Neural crest cell (in vitro differentiated cells): ENCODE measurements around the gene PHETA2. TPM values are rescaled to one million over a fixed set of nuclear protein-coding genes. Genes with fewer than 3 reads are reported as not detected.
"Not testable (repeated sequence)": the region's sequence is repeated elsewhere in the genome, so short reads cannot be mapped to it uniquely, and the experiment has no call there.

ENCODE experiments used
- DNase-seq: peaks from one replicate; pipeline ENCODE4 v3.0.0; 2021; ENCODE audit warnings: low read depth, mixed read lengths, low spot score
- H3K27ac Mint-ChIP-seq: one replicate; pipeline ENCODE4 v1.8.0; 2021; ENCODE audit warnings: mild to moderate bottlenecking, mixed read lengths; ENCODE audit not compliant: unreplicated experiment
- H3K27me3 Mint-ChIP-seq: 2 replicates; pipeline ENCODE4 v1.8.0; 2021; ENCODE audit warnings: low read depth, mild to moderate bottlenecking, mixed read lengths
- H3K36me3 Mint-ChIP-seq: 2 replicates; pipeline ENCODE4 v1.8.0; 2021; ENCODE audit warnings: low read depth, mild to moderate bottlenecking, mixed read lengths
- H3K4me1 Mint-ChIP-seq: 2 replicates; pipeline ENCODE4 v1.8.0; 2021; ENCODE audit warnings: mixed read lengths
- H3K4me3 Mint-ChIP-seq: one replicate; pipeline ENCODE4 v1.8.0; 2021; ENCODE audit warnings: mild to moderate bottlenecking, mixed read lengths
- H3K9me3 Mint-ChIP-seq: 2 replicates; pipeline ENCODE4 v1.8.0; 2021; ENCODE audit warnings: mixed read lengths
- CTCF ChIP-seq: fragments of 200-600 bp; sonication (generic); conservative IDR thresholded peaks from 2 replicates; pipeline ENCODE4 v1.5.0; 2021; ENCODE audit warnings: antibody characterized with exemption, mild to moderate bottlenecking
- total RNA-seq: library from RNA; stranded (reverse); gene quantifications from 2 replicates; pipeline ENCODE4 v1.2.1, GENCODE V29; 2021

PHETA2 gene
- total RNA-seq, 1 donor from 2014 or later, result 1.5 TPM

- Mint-ChIP-seq H3K27me3 (no peaks in the 10 kb centered on the region), H3K27ac (no peak overlapping the region), H3K9me3 (peaks cover 16% of the 10 kb centered on the region), H3K4me3 (no peak overlapping the region), H3K4me1 (peaks cover 16% of the 10 kb centered on the region), H3K36me3 (peaks cover 25% of the 10 kb centered on the region)
- peak; percentile 43 for DNase-seq
- TF ChIP-seq CTCF, result peak; percentile 41
Observed at GRCh38 chr22:42114721-42115120, 40.7 kb downstream of the PHETA2 start.

GRCh38 chr22:42115420-42115830, 41.4 kb downstream of the PHETA2 start:
- not testable (repeated sequence) for H3K4me3 Mint-ChIP-seq, H3K27ac Mint-ChIP-seq, DNase-seq, H3K27me3 Mint-ChIP-seq
- H3K4me1 Mint-ChIP-seq, result peaks cover 18% of the 10 kb centered on the region
- H3K36me3 Mint-ChIP-seq, result peaks cover 28% of the 10 kb centered on the region
- H3K9me3 Mint-ChIP-seq, result peaks cover 16% of the 10 kb centered on the region

- Mint-ChIP-seq H3K27me3 (no peaks in the 10 kb centered on the region), H3K27ac (no peak overlapping the region), H3K9me3 (peaks cover 16% of the 10 kb centered on the region), H3K4me1 (peaks cover 18% of the 10 kb centered on the region), H3K36me3 (peaks cover 25% of the 10 kb centered on the region), H3K4me3 (no peak overlapping the region)
- peak; percentile 15 for TF ChIP-seq CTCF
- no peak for DNase-seq
Observed at GRCh38 chr22:42116848-42117424, 42.9 kb downstream of the PHETA2 start.

GRCh38 chr22:42120231-42121021, 46.4 kb downstream of the PHETA2 start:
- H3K9me3 Mint-ChIP-seq, result peaks cover 11% of the 10 kb centered on the region
- H3K4me1 Mint-ChIP-seq, result peaks cover 12% of the 10 kb centered on the region
- H3K36me3 Mint-ChIP-seq, result peaks cover 15% of the 10 kb centered on the region
- H3K27me3 Mint-ChIP-seq, DNase-seq, H3K4me3 Mint-ChIP-seq: not testable (repeated sequence)
- peak overlapping the region; percentile 58 for H3K27ac Mint-ChIP-seq

- H3K9me3 Mint-ChIP-seq, DNase-seq, H3K27me3 Mint-ChIP-seq, H3K4me3 Mint-ChIP-seq, H3K36me3 Mint-ChIP-seq, H3K27ac Mint-ChIP-seq: not testable (repeated sequence)
- peaks cover 11% of the 10 kb centered on the region for H3K4me1 Mint-ChIP-seq
Observed at GRCh38 chr22:42123529-42123928, 49.5 kb downstream of the PHETA2 start.

- no peak for TF ChIP-seq CTCF
- Mint-ChIP-seq H3K4me1 (no peaks in the 10 kb centered on the region), H3K4me3 (no peak overlapping the region), H3K27ac (no peak overlapping the region), H3K36me3 (no peaks in the 10 kb centered on the region), H3K9me3 (no peaks in the 10 kb centered on the region), H3K27me3 (no peaks in the 10 kb centered on the region)
- no peak for DNase-seq
Observed at GRCh38 chr22:42127606-42128005, 53.6 kb downstream of the PHETA2 start.

- not testable (repeated sequence) for H3K4me3 Mint-ChIP-seq, H3K4me1 Mint-ChIP-seq, DNase-seq, H3K27ac Mint-ChIP-seq, H3K9me3 Mint-ChIP-seq, H3K27me3 Mint-ChIP-seq, H3K36me3 Mint-ChIP-seq
Observed at GRCh38 chr22:42128007-42128406, 54.0 kb downstream of the PHETA2 start.

Other genes with a start within 250 kb of the PHETA2 start
- 194 and 209 TPM in 2 replicates for gene SREBF2, start 241.1 kb upstream of the PHETA2 start, total RNA-seq
- 0.19 TPM in 1 of 2 replicates, not detected in the other for gene SHISA8, start 159.2 kb upstream of the PHETA2 start, total RNA-seq
- 4.0 and 4.4 TPM in 2 replicates for gene TNFRSF13C, start 147.4 kb upstream of the PHETA2 start, total RNA-seq
- 47.3 and 48.9 TPM in 2 replicates for gene CENPM, start 127.1 kb upstream of the PHETA2 start, total RNA-seq
- 71.5 and 75.0 TPM in 2 replicates for gene SEPTIN3, start 104.8 kb upstream of the PHETA2 start, total RNA-seq
- gene WBP2NL, start 75.5 kb upstream of the PHETA2 start, total RNA-seq, result not detected in 2 replicates
- 21.2 and 21.4 TPM in 2 replicates for gene NAGA, start 3.4 kb upstream of the PHETA2 start, total RNA-seq
- 65.7 and 70.9 TPM in 2 replicates for gene SMDT1, start 5.5 kb downstream of the PHETA2 start, total RNA-seq
- 104 and 120 TPM in 2 replicates for gene NDUFA6, start 16.5 kb downstream of the PHETA2 start, total RNA-seq
- 3.5 and 3.7 TPM in 2 replicates for gene CYP2D6, start 56.6 kb downstream of the PHETA2 start, total RNA-seq
- 65.0 and 67.5 TPM in 2 replicates for gene TCF20, start 196.4 kb downstream of the PHETA2 start, total RNA-seq